GM21528 (cell line): ENCODE measurements around the gene HOXC4.

ENCODE experiments used
- ATAC-seq: cut with Tn5 transposase; IDR thresholded peaks from one replicate; pipeline ENCODE4 v1.9.1; 2021; ENCODE audit warnings: mild to moderate bottlenecking, moderate library complexity; ENCODE audit not compliant: unreplicated experiment, low FRiP score

Gene HOXC4

DNA sequence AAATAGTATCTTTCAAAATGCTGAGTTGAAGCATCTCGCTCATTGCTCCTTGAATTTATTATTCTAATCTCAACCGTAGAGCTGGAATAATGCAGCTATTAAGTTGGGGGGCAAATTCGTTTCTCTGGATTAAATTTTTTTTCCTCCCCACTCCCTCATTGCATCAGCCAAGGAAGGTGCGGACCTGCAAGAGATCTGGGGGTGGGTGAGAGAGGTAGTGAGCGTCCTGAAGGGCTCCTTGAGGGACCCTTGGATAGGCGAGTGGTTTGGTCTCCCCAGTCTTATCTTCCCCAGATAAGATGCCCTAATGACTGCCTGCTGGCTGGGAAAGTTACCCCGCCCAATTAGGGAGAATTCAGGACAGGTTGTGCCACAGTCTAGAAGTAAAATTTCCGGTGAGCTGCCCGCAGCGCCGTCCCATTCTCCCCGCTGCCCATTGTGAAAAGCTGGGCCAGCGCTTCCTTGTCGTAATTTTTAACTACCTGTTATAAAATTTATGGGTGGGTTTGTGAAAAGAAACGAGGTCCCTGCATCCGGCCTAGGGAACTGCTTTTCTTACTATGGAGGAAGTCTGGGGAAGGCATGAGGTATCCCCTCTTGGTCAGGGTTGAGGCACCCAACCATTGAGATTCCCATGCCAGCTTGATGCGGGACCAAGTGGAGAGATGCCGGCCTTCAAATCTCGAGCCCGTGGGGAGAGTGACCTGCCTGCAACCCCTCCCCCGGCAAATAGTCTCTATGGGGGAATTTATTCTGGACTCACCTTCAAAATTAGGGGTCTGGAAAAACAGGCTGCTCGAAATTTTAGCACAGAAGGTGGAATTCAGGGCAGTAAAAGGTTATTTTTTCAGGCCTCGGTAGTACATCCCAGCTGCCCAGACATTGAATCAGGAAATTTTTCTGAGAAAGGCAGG is 38.4 kb upstream of the HOXC4 start:
- ATAC-seq, result no peak

DNA sequence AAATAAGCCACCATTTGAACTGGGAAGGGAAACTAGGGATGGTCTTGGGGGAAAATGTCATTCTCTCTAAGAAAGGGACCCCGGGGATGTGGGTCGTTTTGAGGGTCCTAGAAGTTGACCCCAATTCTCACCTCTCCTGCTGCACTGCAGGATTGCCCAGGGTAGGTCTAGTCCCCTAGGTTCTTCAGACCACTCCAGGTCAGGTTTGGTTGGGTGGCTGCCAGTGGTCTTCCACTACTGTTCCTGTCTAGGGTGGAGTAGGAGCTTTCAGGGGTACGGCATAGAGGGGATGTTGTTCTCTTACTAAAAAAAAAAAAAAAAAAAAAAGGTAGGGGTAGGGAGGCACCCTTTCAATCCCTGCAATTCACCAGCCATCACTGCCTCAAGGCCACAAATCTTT is 37.6 kb upstream of the HOXC4 start:
- ATAC-seq, result no peak

DNA sequence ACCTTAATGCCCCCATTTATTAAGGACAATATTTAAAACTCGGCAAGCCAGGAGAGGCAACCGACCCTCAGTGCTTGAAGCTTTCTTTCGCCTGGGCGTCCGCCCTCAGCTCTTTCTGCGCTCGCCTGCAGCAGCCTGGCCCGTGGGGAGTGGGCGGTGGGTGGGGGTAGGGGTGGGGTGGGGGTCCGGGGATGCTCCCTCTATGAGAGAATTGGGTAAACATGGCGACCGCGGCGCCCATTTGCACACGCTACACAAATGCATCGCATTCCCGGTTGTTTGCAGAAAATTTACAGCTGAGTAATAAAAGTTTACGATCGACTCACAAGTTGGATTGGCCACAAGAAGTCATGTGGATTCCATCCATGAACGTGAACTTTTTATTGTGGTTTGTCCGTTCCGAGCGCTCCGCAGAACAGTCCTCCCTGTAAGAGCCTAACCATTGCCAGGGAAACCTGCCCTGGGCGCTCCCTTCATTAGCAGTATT is 37.1 kb upstream of the HOXC4 start:
- no peak for ATAC-seq

DNA sequence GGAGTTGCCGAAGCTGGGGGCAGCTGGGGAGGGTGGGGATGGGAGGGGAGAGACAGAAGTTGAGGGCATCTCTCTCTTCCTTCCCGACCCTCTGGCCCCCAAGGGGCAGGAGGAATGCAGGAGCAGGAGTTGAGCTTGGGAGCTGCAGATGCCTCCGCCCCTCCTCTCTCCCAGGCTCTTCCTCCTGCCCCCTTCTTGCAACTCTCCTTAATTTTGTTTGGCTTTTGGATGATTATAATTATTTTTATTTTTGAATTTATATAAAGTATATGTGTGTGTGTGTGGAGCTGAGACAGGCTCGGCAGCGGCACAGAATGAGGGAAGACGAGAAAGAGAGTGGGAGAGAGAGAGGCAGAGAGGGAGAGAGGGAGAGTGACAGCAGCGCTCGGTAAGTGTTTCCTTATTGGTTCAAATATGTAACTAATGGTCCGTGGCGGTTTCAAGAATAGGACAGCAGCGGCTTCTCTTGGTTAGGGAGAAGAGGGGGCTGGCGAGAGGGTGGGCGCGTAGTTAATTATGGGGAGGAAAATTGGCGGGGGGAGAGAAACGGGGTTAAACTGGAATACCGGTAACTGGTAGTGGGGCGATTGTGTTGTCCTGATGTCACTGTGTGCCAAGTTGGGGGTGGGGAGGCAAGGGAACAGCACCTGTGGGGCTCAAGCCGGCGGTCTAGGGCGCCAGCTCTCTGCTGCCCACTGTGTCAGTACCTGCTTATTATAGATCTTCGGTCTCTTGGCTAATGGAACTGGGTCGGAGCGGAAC is 36.4 kb upstream of the HOXC4 start:
- ATAC-seq, result peak; percentile 37

DNA sequence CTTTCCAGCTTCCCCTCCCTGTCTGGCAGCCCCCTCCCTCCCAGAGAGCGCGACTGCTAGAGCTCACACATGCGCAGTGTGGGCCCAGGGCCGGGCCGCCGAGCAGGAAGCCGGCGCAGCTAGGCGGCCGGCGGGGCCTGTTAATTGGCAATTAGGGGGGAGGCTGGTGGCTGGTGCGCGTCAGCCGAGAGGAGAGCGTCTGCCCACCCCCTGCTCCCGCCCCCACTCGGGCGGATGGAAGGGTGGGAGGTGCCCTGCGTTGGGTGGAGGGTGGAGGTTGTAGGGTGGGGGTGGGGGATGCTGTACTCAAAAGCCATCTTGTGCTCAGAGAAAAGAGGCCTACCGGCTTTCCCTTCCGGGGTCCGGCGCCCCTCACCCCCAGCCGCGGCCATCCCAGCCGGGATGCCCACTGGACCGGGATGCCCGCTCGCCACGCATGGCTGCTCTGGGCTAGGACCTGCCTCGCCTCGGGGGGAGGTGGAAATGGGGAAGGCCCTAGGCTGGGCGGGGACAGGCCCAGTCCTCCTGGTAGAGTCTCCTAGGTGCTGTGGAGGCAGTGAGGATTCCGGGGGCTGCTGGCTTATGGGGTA is 35.7 kb upstream of the HOXC4 start:
- peak; percentile 79 for ATAC-seq

DNA sequence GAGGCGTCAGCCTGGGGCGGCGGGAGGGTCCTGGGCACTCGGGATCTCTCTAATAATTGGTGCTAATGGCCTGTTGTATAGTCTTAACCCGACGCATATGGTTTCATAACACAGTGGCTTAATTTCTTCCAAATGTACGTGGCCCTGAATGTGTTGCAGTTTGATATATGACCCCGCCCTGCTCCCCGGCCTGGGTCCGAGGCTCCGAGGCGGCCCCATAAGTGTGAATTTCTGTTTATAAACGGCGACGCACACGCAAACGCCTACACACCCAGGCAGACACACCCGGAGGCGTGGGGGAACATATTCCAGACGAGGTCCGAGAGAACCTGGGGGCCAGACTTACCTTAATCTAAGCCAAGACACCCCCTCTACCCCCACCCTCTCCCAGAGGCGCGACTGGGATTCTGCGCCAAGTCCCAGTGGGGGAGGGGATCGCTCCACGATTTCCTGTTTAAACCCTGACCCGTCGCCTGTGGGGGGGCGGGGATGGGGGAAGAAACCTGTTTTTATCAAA is 35.1 kb upstream of the HOXC4 start:
- no peak for ATAC-seq

DNA sequence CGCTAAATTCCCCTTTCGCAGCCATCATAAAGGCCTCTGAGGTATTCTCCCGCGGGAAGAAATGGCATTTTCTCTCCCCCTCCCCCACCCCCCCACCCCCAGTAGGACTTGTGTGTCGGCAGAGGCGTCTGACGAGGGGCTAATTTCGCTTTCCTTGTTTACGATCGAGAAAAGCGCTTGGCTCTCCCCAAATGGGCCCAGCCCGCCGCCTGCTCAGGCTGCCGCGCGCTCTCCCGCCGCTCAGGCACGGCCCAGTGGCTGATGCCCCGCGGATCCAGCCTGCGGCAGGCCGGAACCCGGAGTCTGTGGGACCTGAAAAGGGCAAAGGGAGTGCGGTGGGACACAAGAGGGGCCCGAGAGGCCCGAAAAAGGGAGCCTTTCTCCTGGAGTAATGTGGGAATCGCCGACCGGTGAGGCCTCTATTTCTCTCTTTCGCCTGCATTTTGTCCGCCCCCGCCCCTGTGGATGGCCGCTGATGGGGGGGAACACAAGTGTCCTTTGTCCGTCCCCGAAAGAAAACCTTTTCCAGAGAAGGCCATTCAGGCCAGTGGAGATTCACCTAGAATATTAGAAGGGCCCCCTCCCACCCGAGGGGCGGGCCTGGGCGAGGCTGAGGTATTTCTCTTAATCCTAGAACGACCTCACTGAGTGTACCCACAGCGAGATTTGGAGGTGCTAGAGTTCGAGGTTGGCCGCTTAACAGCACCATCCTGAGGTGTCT is 34.4 kb upstream of the HOXC4 start:
- no peak for ATAC-seq

DNA sequence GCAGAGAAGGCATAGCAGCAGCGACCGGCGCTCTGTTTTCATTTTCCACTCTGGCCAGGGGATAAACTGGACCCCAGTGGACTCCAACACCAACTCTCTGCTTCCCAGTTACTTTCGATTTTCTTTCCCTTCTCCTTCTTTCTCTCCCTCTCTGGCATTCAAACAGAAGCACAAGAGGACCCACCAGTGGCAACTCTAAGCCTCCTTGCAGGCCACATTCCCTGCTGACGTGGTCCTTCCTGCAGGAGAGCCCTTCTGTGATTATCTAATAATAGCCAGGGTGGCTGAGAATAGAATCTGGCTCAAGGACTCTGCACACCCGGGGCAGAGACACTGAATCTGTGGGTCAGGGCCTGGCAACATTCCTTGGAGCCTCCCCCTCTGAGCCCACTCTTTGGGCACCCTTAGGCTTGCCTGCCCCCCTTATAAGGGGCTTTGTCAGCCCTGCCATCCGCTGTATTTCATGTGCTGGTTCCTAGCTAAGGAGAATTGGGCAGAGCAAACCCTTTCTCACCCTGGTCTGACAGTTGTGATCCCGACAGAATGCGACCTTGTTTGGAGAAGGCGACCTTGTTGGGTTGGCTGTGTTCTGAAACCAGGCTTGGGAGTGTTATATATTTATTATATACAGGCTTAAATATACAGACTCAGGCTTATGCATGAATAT is 33.6 kb upstream of the HOXC4 start:
- no peak for ATAC-seq

DNA sequence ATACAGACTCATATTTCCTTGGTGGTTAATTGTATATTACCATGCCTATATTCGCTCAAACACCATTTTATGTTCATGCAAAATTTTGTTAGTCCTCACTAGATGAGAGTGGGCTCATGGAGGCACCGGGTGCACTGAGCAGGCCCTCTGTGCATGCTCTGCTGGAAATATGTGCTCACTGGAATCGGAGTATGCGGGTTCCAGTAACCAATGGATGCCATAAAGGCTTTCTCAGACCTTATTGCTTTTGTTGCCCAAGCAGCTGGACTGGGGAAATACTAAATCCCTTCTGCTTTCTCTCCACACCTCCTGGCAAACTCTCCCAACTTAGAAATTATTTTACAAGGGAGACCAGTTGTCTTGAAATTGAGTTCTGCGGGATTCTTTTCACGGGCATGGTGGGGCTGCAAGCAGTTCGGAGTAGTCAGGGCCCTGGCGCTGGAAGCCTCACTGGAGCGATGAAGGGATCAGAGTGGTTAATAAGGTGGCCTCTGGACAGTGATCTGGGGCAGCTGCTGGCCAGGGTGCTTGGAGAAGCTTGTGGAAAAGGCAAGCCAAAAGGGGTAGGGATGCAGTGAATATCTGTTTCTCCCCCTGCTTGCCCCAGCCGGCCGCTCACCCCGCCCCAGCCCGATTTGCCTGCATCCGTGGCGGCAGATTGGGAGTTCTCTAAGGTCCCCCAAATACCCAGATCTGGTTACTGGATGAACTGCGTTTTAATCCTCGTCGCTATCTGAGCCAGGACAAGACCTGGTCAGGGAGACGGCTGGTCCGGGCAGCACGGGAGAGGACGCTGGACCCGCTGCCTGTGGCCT is 32.8 kb upstream of the HOXC4 start:
- ATAC-seq, result no peak

DNA sequence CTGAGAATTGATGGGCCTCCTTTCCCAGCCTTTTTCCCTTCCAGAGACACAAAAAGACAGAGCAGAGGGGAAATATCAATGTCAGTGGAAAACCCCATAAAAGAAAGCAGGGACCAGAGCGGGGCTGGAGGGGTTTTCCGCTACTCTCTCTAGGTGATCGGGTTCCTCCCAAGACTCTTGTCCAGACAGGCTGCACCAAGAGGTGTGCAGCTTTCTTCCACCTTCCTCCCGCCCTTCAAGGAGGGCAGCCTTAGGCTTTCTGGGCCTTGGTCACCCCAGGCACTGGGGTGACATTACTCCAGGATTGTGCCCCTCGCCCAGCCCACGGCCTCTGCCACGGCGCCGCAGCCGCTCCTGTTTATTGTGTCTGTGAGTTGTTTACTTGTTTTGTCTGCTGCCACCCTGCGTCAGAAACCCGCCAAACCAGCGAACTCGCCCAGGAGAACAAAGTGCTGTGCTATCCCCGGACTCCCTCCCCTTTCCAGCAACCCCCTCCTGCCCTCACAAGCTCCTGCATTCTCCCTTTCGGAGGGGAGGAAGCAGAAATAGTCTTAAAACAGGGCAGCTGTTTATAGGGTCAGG is 32.1 kb upstream of the HOXC4 start:
- ATAC-seq, result no peak

DNA sequence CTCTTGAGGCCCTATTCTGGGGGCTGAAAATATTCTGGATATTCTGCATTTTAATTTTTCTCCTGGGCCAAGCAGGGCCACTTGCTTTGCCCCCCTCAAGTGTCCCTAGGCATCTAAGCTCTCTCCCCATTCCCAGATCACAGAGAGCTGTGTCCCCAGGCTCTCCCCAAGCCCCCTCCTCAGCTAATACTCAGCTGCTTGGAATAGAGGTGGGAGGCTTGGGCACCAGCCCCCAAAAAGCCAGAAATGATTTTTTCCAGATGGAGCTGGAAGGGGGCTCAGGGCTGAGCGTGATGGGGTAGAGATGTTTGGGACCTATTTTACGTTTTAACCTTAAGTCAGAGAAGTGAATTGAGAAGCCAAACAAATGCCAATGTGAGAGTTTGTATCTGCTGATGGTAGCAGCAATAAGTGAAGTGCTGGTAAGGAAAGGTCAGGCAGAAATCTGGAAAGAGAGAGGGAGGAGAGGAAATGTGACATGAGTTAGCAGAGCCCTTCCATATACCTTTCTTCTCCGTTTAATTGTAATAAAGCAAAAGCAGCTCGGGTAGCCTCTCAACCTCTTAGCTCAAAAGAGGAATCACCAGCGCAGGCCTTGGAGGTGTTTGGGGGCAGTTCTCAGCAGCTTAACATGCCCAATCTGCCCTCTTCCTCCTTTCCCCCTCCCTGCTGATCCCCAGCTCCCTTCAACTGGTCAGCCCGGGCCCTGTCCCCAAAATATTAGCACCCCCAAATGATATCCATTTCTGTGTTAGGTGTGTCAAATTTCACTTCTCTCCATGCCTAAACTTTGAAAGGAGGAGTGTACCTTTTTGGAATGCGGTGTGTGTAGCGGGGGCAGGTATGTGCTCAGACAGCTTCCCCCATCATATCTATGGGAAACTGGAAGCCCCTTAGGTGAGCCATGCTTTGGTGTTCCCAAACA is 30.4 kb upstream of the HOXC4 start:
- ATAC-seq, result no peak

DNA sequence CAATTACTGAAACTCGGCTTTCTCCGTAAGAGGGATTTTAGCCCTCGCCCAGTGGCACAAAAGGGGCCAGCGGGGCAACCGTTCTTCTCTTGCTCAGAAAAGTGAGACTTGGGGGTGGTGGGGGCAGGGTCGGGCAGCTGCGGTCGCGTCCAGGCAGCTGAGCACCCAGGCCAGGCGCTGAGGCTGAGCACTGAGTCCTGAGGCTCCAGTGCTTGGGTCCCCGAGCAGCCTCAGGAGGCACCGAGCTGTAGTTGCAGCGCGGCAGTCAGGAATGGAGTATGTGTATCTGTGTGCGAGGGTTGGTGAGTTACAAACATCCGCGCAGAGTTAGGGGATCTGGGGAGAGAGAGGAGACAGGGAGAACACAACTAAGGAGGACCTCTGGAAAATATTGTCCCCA is 29.5 kb upstream of the HOXC4 start:
- ATAC-seq, result no peak

DNA sequence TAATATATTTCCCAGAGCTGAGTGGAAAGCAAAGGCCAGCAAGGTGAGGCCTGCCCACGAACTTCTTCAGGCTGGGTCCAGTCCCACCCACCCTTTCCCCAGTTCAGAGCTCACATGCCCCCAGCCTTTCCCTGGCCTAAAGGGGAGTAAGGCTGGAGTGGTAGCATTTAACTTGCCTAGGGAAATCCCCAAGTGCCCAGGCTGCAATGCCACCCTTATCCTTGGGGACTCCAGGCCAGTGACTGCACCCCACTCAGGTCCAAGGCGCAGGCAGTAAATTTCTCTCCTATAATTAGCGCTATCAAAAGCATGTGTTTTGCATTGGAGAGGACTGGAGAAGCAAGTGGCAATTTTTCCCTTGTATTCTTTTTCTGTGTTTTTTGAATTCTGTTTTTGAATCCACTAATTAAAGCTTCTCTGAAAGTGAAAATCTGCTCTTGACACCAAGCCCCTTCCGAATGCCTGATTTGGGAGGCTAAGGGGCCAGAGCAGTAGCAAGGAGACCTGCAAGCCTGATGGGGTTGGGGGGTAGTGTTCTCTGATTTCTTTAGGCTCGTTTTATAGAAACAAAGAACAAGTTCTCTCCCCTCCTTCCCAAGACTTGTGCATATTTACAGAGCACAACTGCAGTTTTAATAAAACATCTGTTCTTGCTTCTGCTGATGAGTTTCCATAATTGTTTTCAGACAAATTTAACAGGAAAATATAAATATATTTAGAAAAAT is 28.9 kb upstream of the HOXC4 start:
- no peak for ATAC-seq

DNA sequence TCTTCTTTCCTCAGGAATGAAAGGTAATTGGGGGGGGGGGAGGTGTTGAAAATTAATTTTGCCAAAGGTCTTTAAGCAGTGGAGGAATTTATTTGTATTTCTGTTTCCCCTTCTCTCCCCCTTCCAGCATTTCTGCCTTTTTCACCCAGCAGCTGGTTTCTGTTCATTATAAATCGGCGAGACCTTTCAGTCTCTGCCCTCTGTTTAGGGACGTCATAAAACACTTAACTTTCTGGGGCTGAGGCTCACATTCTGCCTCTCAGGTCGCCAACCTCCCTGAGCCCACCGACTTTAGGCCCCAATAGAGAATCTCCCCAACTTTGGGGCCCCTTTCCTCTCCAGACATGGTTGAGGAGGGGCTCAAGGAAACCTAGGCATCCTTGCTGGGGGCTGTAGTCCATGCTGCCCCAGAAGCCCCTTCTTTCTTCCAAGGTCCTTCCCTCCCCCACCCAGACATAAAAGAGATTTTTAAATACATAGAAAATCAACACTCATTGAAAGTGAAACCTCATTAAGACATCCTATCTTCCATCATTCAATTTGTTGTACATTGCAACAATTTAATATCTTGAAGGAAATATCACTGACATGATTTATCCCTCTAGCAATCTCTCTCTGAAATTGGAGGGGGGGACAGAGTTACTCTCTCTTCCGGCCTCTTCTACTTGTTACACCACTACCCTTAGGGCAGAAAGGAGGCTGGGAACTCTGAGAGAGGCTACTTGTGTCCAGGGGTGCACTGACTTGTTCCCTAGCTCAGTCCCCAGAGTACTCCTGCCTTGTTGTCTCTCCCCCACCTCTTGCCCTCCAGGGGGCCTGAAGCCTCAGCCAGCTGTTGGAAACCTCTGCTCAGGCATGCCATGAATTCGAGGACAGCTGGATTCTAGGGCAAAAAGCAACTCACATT is 27.9 kb upstream of the HOXC4 start:
- ATAC-seq, result no peak

DNA sequence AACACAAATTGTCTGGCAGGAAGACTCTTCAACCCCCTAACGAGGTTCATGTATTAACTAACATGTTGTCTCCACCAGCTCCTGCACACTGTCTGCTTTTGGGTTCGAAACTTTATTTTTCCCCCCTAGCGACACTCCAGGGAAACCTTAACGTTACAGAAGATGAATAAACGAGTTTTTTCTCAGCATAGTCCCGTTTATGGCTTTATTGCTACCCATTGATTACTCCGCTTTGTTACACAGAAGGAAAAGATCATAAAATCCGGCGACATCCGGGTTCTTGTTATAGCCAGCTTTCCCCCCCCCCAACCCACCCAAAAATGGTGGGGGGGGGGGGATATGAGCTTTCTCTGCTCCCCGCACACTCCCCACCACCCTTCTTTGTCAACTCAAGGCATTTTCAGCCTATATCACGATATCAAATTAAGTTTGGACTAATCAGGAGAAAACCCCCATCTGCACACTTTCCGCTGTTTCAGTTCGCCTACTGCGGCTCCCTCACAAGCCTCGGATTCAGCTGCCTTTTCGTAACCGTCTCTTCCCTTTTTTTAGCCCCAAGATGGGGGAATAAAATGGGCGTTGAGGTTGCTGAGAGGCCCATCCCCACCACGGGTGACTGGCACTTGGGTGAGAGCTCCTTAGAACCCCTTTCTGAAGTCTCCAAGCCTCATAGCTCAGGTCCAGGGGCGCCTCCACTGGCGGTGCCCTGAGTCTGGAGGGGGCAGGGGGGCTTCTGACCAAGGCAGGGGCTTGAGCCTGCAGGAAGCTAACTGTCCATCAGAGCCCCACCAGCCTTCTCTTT is 26.8 kb upstream of the HOXC4 start:
- ATAC-seq, result no peak
